Thyroid gland (tissue), 4 donors: ENCODE data around the gene BACH2.

Experiments
- CTCF ChIP-seq, 6 experiments: fragments of 200-600 bp in 3 of 6; fragments of 450-650 bp in 3 of 6; sonication (generic) in 3 of 6; IDR thresholded peaks; one replicate each; pipeline ENCODE4 v1.5.1; 2016 to 2019; ENCODE audit warnings: antibody characterized with exemption in 6 of 6, mild to moderate bottlenecking in 2 of 6, inconsistent platforms in 1 of 6, moderate library complexity in 1 of 6
- POLR2A ChIP-seq, 2 donors: fragments of 450-650 bp; IDR thresholded peaks; one replicate each; pipeline ENCODE4 v1.6.1; 2017; ENCODE audit warnings: antibody characterized with exemption in 2 of 2, mild to moderate bottlenecking in 2 of 2, moderate library complexity in 1 of 2

- TF ChIP-seq CTCF (IDR thresholded peaks at IDR 0.05), result no peak
- no peak for TF ChIP-seq POLR2A (IDR thresholded peaks at IDR 0.05)
These were observed 81.7 kb downstream of the BACH2 start for GRCh38 chr6:90214966-90215365.
